Breast epithelium (tissue), 4 donors: ENCODE results near the gene CNOT2. TPM values are rescaled to one million over a fixed set of nuclear protein-coding genes. Genes with fewer than 3 reads are reported as not detected.

Experiments
- DNase-seq, 2 donors: peaks; one replicate each; pipeline ENCODE4 v3.0.0-alpha.2; 2019; ENCODE audit warnings: low spot score in 2 of 2
- H3K27ac ChIP-seq, 2 donors: fragments of 200-600 bp; sonication (generic) in 1 of 2; one replicate each; pipeline ENCODE4 v1.5.1; 2016 to 2019; ENCODE audit warnings: mild to moderate bottlenecking in 1 of 2
- H3K27me3 ChIP-seq, 2 donors: fragments of 200-600 bp; sonication (generic) in 1 of 2; one replicate each; pipeline versions ENCODE4 v1.5.1 to v1.6.0; 2017 to 2019; ENCODE audit warnings: control low read depth in 1 of 2, mild to moderate bottlenecking in 1 of 2
- H3K36me3 ChIP-seq: fragments of 200-600 bp; one replicate; pipeline ENCODE4 v1.5.1; 2019
- H3K4me1 ChIP-seq, 2 donors: fragments of 200-600 bp; sonication (generic); one replicate each; pipeline ENCODE4 v1.5.1; 2016 to 2019; ENCODE audit warnings: control low read depth in 1 of 2
- H3K4me3 ChIP-seq, 3 donors: fragments of 200-600 bp; sonication (generic); 1 replicate in 2 of 3; 2 replicates in 1 of 3; pipeline ENCODE4 v1.5.1; 2016 to 2019; ENCODE audit warnings: mild to moderate bottlenecking in 3 of 3, moderate library complexity in 2 of 3
- H3K9me3 ChIP-seq, 2 donors: fragments of 200-600 bp; sonication (generic) in 1 of 2; one replicate each; pipeline ENCODE4 v1.5.1; 2016 to 2019; ENCODE audit warnings: control low read depth in 1 of 2
- POLR2A ChIP-seq: fragments of 450-650 bp; IDR thresholded peaks from one replicate; pipeline ENCODE4 v1.6.1; 2016; ENCODE audit warnings: antibody characterized with exemption, mild to moderate bottlenecking, moderate library complexity
- POLR2AphosphoS5 ChIP-seq, 3 donors: sonication (generic); formaldehyde crosslinking; IDR thresholded peaks; one replicate each; pipeline ENCODE4 v1.6.1; 2017; ENCODE audit warnings: antibody characterized with exemption in 3 of 3
- intact Hi-C: fragments of 100-400 bp; cut with DNase I; formaldehyde crosslinking; loops from one replicate; pipeline ENCODE4 v1.15.1; 2023; ENCODE audit warnings: low total_unique reads
- total RNA-seq, 3 donors: library from RNA; depleted of rRNA; stranded (reverse); fragments of >200 nt; gene quantifications; one replicate each; pipeline ENCODE4 v1.1.0, GENCODE V29; 2016
- TF ChIP-seq, protein P1 (sequence below), 3 donors: fragments of 450-650 bp; IDR thresholded peaks; one replicate each; pipeline ENCODE4 v1.5.1; 2016 to 2017; ENCODE audit warnings: antibody characterized with exemption in 3 of 3, mild to moderate bottlenecking in 3 of 3, moderate library complexity in 3 of 3

CNOT2 gene
- total RNA-seq, 3 donors from 2014 or later, result 132 to 275 (median 191) TPM

DNA sequence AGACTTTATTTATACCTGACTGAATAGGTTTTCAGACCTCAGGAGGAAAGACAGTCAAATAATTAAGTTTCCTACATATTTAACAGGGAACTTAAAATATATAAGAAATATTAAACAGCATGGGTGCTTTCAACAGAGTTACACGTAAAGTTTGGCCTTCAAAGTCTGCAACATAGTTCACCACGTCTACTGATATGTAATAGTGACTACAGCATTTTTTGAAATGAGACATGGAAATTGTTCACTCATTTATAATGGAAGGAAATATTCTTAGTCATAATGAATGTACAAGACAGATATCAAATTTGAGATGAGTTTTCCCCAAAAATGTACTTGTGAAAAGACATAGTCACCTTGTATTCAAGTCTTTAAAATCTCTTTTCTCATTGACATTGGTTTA is 66.1 kb downstream of the CNOT2 start:
- no peaks in the 10 kb centered on the region for H3K36me3 ChIP-seq
- H3K9me3 ChIP-seq, result no peaks in the 10 kb centered on the region
- TF ChIP-seq, protein P1, sequence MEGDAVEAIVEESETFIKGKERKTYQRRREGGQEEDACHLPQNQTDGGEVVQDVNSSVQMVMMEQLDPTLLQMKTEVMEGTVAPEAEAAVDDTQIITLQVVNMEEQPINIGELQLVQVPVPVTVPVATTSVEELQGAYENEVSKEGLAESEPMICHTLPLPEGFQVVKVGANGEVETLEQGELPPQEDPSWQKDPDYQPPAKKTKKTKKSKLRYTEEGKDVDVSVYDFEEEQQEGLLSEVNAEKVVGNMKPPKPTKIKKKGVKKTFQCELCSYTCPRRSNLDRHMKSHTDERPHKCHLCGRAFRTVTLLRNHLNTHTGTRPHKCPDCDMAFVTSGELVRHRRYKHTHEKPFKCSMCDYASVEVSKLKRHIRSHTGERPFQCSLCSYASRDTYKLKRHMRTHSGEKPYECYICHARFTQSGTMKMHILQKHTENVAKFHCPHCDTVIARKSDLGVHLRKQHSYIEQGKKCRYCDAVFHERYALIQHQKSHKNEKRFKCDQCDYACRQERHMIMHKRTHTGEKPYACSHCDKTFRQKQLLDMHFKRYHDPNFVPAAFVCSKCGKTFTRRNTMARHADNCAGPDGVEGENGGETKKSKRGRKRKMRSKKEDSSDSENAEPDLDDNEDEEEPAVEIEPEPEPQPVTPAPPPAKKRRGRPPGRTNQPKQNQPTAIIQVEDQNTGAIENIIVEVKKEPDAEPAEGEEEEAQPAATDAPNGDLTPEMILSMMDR (IDR thresholded peaks at IDR 0.05), result no peak
- no peak for TF ChIP-seq POLR2A
- TF ChIP-seq POLR2AphosphoS5 (IDR thresholded peaks at IDR 0.05), result no peak
- intact Hi-C loops, result no loop called here
- H3K27ac ChIP-seq, result no peak overlapping the region
- DNase-seq, result no peak
- H3K27me3 ChIP-seq, result no peaks in the 10 kb centered on the region
- H3K4me3 ChIP-seq, result no peak overlapping the region
- no peaks in the 10 kb centered on the region for H3K4me1 ChIP-seq

- Histone ChIP-seq H3K27me3 (no peaks in the 10 kb centered on the region), H3K27ac (no peak overlapping the region), H3K36me3 (no peaks in the 10 kb centered on the region), H3K4me3 (no peak overlapping the region), H3K4me1 (no peaks in the 10 kb centered on the region), H3K9me3 (no peaks in the 10 kb centered on the region)
- intact Hi-C loops, result no loop called here
- TF ChIP-seq POLR2A (no peak), POLR2AphosphoS5 (IDR thresholded peaks at IDR 0.05) (no peak)
- TF ChIP-seq, protein P1 (IDR thresholded peaks at IDR 0.05), result no peak
- no peak for DNase-seq
Observed at GRCh38 chr12:70314145-70314544, 70.9 kb downstream of the CNOT2 start.

DNA sequence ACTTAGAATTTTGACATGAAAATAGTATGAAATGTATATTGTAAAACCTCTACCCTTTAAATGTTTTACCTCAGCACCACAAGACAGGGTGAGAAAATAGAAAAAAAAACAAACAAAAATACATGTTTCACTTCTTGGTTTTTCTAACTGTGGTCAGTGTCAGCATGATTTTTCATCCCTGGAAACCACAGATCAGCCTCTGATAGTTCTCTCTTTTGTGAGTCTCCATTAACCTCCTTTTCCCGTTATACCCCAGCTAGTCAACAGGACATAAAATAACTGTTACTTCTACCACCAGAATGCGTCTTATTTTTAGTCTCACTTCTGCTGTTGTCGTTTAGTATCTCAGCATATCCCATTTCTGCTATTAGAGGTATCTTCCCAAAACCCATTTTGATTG is 74.5 kb downstream of the CNOT2 start:
- H3K4me3 ChIP-seq, result no peak overlapping the region
- no peaks in the 10 kb centered on the region for H3K9me3 ChIP-seq
- H3K27ac ChIP-seq, result no peak overlapping the region
- H3K27me3 ChIP-seq, result no peaks in the 10 kb centered on the region
- H3K4me1 ChIP-seq, result no peaks in the 10 kb centered on the region
- intact Hi-C loops, result no loop called here
- H3K36me3 ChIP-seq, result no peaks in the 10 kb centered on the region
- DNase-seq, result no peak
- TF ChIP-seq, protein P1 (IDR thresholded peaks at IDR 0.05), result no peak
- no peak for TF ChIP-seq POLR2AphosphoS5 (IDR thresholded peaks at IDR 0.05)

- H3K4me3 ChIP-seq, result no peak overlapping the region
- H3K36me3 ChIP-seq, result no peaks in the 10 kb centered on the region
- TF ChIP-seq, protein P1 (IDR thresholded peaks at IDR 0.05), result no peak
- no peak for TF ChIP-seq POLR2AphosphoS5 (IDR thresholded peaks at IDR 0.05)
- TF ChIP-seq POLR2A, result no peak
- no peak for DNase-seq
- H3K9me3 ChIP-seq, result no peaks in the 10 kb centered on the region
- no peak overlapping the region for H3K27ac ChIP-seq
- intact Hi-C loops, result no loop called here
- H3K27me3 ChIP-seq, result no peaks in the 10 kb centered on the region
- no peaks in the 10 kb centered on the region for H3K4me1 ChIP-seq
Observed at GRCh38 chr12:70319605-70320004, 76.4 kb downstream of the CNOT2 start.

DNA sequence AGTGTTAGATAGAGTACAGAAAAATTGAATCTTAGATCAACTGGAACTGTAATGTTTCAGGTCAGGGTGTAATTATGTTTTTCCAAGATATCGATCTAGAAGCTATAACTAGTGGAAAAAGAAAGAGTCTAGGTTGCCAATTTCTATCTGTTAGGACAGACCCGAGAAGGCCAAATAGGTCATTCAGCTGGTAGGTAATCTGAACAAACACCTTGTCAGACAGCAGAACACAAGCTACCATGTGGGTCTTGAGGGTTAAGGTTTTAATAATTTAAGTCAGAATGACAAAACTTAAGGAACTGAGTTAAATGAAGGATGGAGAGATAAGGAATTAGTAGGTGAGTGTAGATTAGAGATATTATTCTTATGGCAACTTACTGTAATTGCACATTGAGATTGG is 78.0 kb downstream of the CNOT2 start:
- H3K4me1 ChIP-seq, result no peaks in the 10 kb centered on the region
- no peaks in the 10 kb centered on the region for H3K27me3 ChIP-seq
- no peak overlapping the region for H3K4me3 ChIP-seq
- no peaks in the 10 kb centered on the region for H3K9me3 ChIP-seq
- no peak for TF ChIP-seq POLR2AphosphoS5 (IDR thresholded peaks at IDR 0.05)
- TF ChIP-seq, protein P1 (IDR thresholded peaks at IDR 0.05), result no peak
- no peak for TF ChIP-seq POLR2A
- no peak overlapping the region for H3K27ac ChIP-seq
- intact Hi-C loops, result no loop called here
- DNase-seq, result no peak
- H3K36me3 ChIP-seq, result no peaks in the 10 kb centered on the region
